Measurements from ENCODE around the gene PALB2. TPM values are rescaled to one million over a fixed set of nuclear protein-coding genes. Genes with fewer than 3 reads are reported as not detected.

PALB2 gene
- total and polyA plus RNA-seq, 9 of the 15 experiments (the other 6 are each of a cell fraction or from before 2014, with no cell fraction given) = 7.0 to 25.8 (median 15.2) TPM

- TF ChIP-seq CUX1 (CRISPR knock-in tag; IDR thresholded peaks at IDR 0.05) (no peak), TCF7 (IDR thresholded peaks at IDR 0.05; ENCODE audit: borderline replicate concordance) (no peak), L3MBTL2 (IDR thresholded peaks at IDR 0.05) (peak; percentile 92), ZNF77 (CRISPR knock-in tag; IDR thresholded peaks at IDR 0.05) (no peak), STAT6 (CRISPR knock-in tag; IDR thresholded peaks at IDR 0.05) (no peak; the same call in 1 of the 2 replicates), PURB (CRISPR knock-in tag; IDR thresholded peaks at IDR 0.05; ENCODE audit: low read depth) (no peak), NFIX (CRISPR knock-in tag; IDR thresholded peaks at IDR 0.05; ENCODE audit: low read depth) (no peak), IRF1 (CRISPR knock-in tag; IDR thresholded peaks at IDR 0.05; ENCODE audit: borderline replicate concordance) (peak; percentile 55; the same call in 1 of the 2 replicates), ZNF707 (CRISPR knock-in tag; conservative IDR thresholded peaks at IDR 0.05) (no peak), SREBF1 (IDR thresholded peaks at IDR 0.05; ENCODE audit: borderline replicate concordance, low read depth, low read length) (no peak), ZNF586 (CRISPR knock-in tag; conservative IDR thresholded peaks at IDR 0.05) (no peak), ILK (tag; IDR thresholded peaks at IDR 0.05; ENCODE audit: borderline replicate concordance, low read depth) (no peak), TRIM25 (IDR thresholded peaks at IDR 0.05; ENCODE audit: borderline replicate concordance) (no peak), MAFF (IDR thresholded peaks at IDR 0.05; ENCODE audit: low read length) (no peak), ARNT (IDR thresholded peaks at IDR 0.05) (no peak), MEF2D (tag; conservative IDR thresholded peaks at IDR 0.05; ENCODE audit: low read depth) (no peak), BHLHE40 (IDR thresholded peaks at IDR 0.05; ENCODE audit: low read length) (no peak)
These were observed 37.5 kb upstream of the PALB2 start, which contains the start of gene PLK1 (continued) for GRCh38 chr16:23678430-23679273.

All from K562 (cell line).